WTC11 (cell line): ENCODE results near the gene TMPRSS11F. TPM values are rescaled to one million over a fixed set of nuclear protein-coding genes. Genes with fewer than 3 reads are reported as not detected.

Experiments used
- ATAC-seq: fragments of 200-7000 bp; cut with Tn5 transposase; 2 replicates; pipeline ENCODE4 v1.10.0; 2021; ENCODE audit warnings: mild to moderate bottlenecking, moderate library complexity
- CTCF ChIA-PET: fragments of 300-600 bp; sonication (Branson Sonifier 250); formaldehyde crosslinking; loops from one replicate; lab custom pipeline; 2021; ENCODE audit warnings: antibody characterized with exemption; lab: Charles Lee
- POLR2A ChIA-PET: fragments of 350-600 bp; sonication (Branson Sonifier 250); formaldehyde crosslinking; loops from one replicate; lab custom pipeline; 2021; ENCODE audit warnings: antibody characterized with exemption; lab: Charles Lee
- DNase-seq: peaks from one replicate; pipeline ENCODE4 v3.0.0; 2021; ENCODE audit warnings: low spot score
- H3K27ac Mint-ChIP-seq: 2 replicates; pipeline ENCODE4 v1.8.0; 2021; ENCODE audit warnings: mixed read lengths
- H3K27me3 Mint-ChIP-seq: 2 replicates; pipeline ENCODE4 v1.8.0; 2021; ENCODE audit warnings: low read depth, mild to moderate bottlenecking, moderate library complexity, mixed read lengths
- H3K36me3 Mint-ChIP-seq: 2 replicates; pipeline ENCODE4 v1.8.0; 2021; ENCODE audit warnings: mixed read lengths
- H3K4me1 Mint-ChIP-seq: 2 replicates; pipeline ENCODE4 v1.8.0; 2022; ENCODE audit warnings: mixed read lengths
- H3K4me3 Mint-ChIP-seq: 2 replicates; pipeline ENCODE4 v1.8.0; 2021; ENCODE audit warnings: mild to moderate bottlenecking, moderate library complexity, mixed read lengths
- H3K9me3 Mint-ChIP-seq: 2 replicates; pipeline ENCODE4 v1.8.0; 2021; ENCODE audit warnings: mixed read lengths
- ARID4B ChIP-seq: sonication (generic); formaldehyde crosslinking; IDR thresholded peaks from 2 replicates; pipeline ENCODE4 v1.8.0; 2023; ENCODE audit warnings: missing genetic modification reagents, mild to moderate bottlenecking, borderline replicate concordance
- CDX4 ChIP-seq: fragments of 250-450 bp; sonication (Bioruptor Pico); IDR thresholded peaks from 2 replicates; pipeline ENCODE4 v1.9.0; 2021; ENCODE audit warnings: moderate library complexity, mild to moderate bottlenecking, inconsistent platforms, borderline replicate concordance
- CREM ChIP-seq: sonication (generic); formaldehyde crosslinking; IDR thresholded peaks from 2 replicates; pipeline ENCODE4 v1.8.1; 2022; ENCODE audit warnings: mild to moderate bottlenecking, missing genetic modification reagents, moderate library complexity
- ELF4 ChIP-seq: sonication (generic); formaldehyde crosslinking; IDR thresholded peaks from 2 replicates; pipeline ENCODE4 v1.8.1; 2022; ENCODE audit warnings: low read depth, mild to moderate bottlenecking, moderate library complexity, missing genetic modification reagents
- EMX1 ChIP-seq: fragments of 250-450 bp; sonication (Bioruptor Pico); IDR thresholded peaks from 2 replicates; pipeline ENCODE4 v1.8.0; 2021; ENCODE audit warnings: mild to moderate bottlenecking
- ETV6 ChIP-seq: sonication (generic); formaldehyde crosslinking; IDR thresholded peaks from 2 replicates; pipeline ENCODE4 v1.8.1; 2022; ENCODE audit warnings: mild to moderate bottlenecking, missing genetic modification reagents
- FOXK1 ChIP-seq: sonication (generic); formaldehyde crosslinking; IDR thresholded peaks from 2 replicates; pipeline ENCODE4 v1.8.0; 2022; ENCODE audit warnings: mild to moderate bottlenecking, moderate library complexity, missing genetic modification reagents
- GABPB1 ChIP-seq: sonication (generic); formaldehyde crosslinking; IDR thresholded peaks from 2 replicates; pipeline ENCODE4 v1.8.1; 2023; ENCODE audit warnings: mild to moderate bottlenecking, missing genetic modification reagents
- IRF2 ChIP-seq: sonication (generic); formaldehyde crosslinking; IDR thresholded peaks from 2 replicates; pipeline ENCODE4 v1.8.0; 2022; ENCODE audit warnings: low read depth, missing genetic modification reagents, borderline replicate concordance
- JUN ChIP-seq: sonication (generic); formaldehyde crosslinking; IDR thresholded peaks from 2 replicates; pipeline ENCODE4 v1.8.0; 2023; ENCODE audit warnings: mild to moderate bottlenecking, missing genetic modification reagents
- MXD4 ChIP-seq: fragments of 250-450 bp; sonication (Bioruptor Pico); IDR thresholded peaks from 2 replicates; pipeline ENCODE4 v1.8.0; 2021; ENCODE audit warnings: mild to moderate bottlenecking, moderate library complexity, borderline replicate concordance
- NFE2L1 ChIP-seq: sonication (generic); formaldehyde crosslinking; IDR thresholded peaks from 2 replicates; pipeline ENCODE4 v1.8.1; 2023; ENCODE audit warnings: missing genetic modification reagents
- NR1H2 ChIP-seq: sonication (generic); formaldehyde crosslinking; IDR thresholded peaks from 2 replicates; pipeline ENCODE4 v1.9.0; 2021; ENCODE audit warnings: mild to moderate bottlenecking, moderate library complexity, missing genetic modification reagents
- NR3C1 ChIP-seq: sonication (generic); formaldehyde crosslinking; conservative IDR thresholded peaks from 2 replicates; pipeline ENCODE4 v1.8.1; 2023; ENCODE audit warnings: low read depth, mild to moderate bottlenecking, missing genetic modification reagents
- TEAD1 ChIP-seq: sonication (generic); formaldehyde crosslinking; IDR thresholded peaks from 2 replicates; pipeline ENCODE4 v1.8.0; 2022; ENCODE audit warnings: mild to moderate bottlenecking, missing genetic modification reagents
- TP53 ChIP-seq: sonication (generic); formaldehyde crosslinking; IDR thresholded peaks from 2 replicates; pipeline ENCODE4 v1.8.1; 2023; ENCODE audit warnings: mild to moderate bottlenecking, missing genetic modification reagents
- USF1 ChIP-seq: sonication (generic); formaldehyde crosslinking; IDR thresholded peaks from 2 replicates; pipeline ENCODE4 v1.8.0; 2022; ENCODE audit warnings: mild to moderate bottlenecking, missing genetic modification reagents
- USF2 ChIP-seq: sonication (generic); formaldehyde crosslinking; IDR thresholded peaks from 2 replicates; pipeline ENCODE4 v1.8.1; 2023; ENCODE audit warnings: mild to moderate bottlenecking, missing genetic modification reagents, moderate library complexity
- ZNF263 ChIP-seq: sonication (generic); formaldehyde crosslinking; IDR thresholded peaks from 2 replicates; pipeline ENCODE4 v1.8.1; 2022; ENCODE audit warnings: low read depth, mild to moderate bottlenecking, moderate library complexity, missing genetic modification reagents
- ZNF317 ChIP-seq: sonication (generic); formaldehyde crosslinking; IDR thresholded peaks from 2 replicates; pipeline ENCODE4 v1.8.1; 2023; ENCODE audit warnings: low read depth, mild to moderate bottlenecking, moderate library complexity, missing genetic modification reagents, borderline replicate concordance
- ZNF512 ChIP-seq: sonication (generic); formaldehyde crosslinking; IDR thresholded peaks from 2 replicates; pipeline ENCODE4 v1.8.1; 2022; ENCODE audit warnings: missing genetic modification reagents, borderline replicate concordance
- total RNA-seq: library from RNA; stranded (reverse); gene quantifications from 3 replicates; pipeline ENCODE4 v1.2.3, GENCODE V29; 2021
- TF ChIP-seq, protein P1 (sequence below): sonication (generic); formaldehyde crosslinking; IDR thresholded peaks from 2 replicates; pipeline ENCODE4 v1.8.1; 2022; ENCODE audit warnings: mild to moderate bottlenecking, missing genetic modification reagents, moderate library complexity, borderline replicate concordance
- TF ChIP-seq, protein P2 (sequence below): sonication (generic); formaldehyde crosslinking; IDR thresholded peaks from 2 replicates; pipeline ENCODE4 v1.8.0; 2023; ENCODE audit warnings: missing genetic modification reagents

Gene TMPRSS11F
- total RNA-seq, 1 experiment from 2014 or later, result not detected

DNA sequence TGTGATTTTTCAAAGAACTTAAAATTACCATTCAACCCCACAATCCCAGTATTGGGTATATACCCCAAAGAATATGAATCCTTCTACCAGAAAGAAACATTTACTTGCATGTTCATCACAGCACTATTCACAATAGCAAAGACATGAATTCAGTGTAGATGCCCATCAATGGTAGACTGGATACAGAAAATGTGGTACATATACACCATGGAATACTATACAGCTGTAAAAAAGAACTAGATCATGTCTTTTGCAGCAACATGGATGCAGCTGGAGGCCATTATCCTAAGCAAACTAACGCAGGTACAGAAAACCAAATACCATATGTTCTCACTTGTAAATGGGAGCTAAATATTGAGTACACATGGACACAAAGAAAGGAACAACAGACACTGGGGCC lies 34.1 kb upstream of the TMPRSS11F start:
- no peaks in the 10 kb centered on the region for H3K36me3 Mint-ChIP-seq
- H3K27me3 Mint-ChIP-seq, result no peaks in the 10 kb centered on the region; the same call in 1 of the 2 replicates
- ATAC-seq, result no peak
- no peak for DNase-seq
- POLR2A ChIA-PET, result no interaction called here
- H3K4me1 Mint-ChIP-seq, result peaks cover 13% of the 10 kb centered on the region
- H3K9me3 Mint-ChIP-seq, result peaks cover 15% of the 10 kb centered on the region
- no peak overlapping the region for H3K27ac Mint-ChIP-seq
- CTCF ChIA-PET, result no interaction called here
- TF ChIP-seq JUN (CRISPR knock-in tag) (no peak), USF2 (CRISPR knock-in tag) (no peak), NR3C1 (no peak), ETV6 (CRISPR knock-in tag) (no peak), ZNF512 (CRISPR knock-in tag) (no peak), GABPB1 (CRISPR knock-in tag) (no peak), MXD4 (CRISPR knock-in tag) (no peak), USF1 (CRISPR knock-in tag) (no peak), NFE2L1 (CRISPR knock-in tag) (no peak), ARID4B (CRISPR knock-in tag) (no peak), NR1H2 (CRISPR knock-in tag) (no peak)
- TF ChIP-seq, protein P1, sequence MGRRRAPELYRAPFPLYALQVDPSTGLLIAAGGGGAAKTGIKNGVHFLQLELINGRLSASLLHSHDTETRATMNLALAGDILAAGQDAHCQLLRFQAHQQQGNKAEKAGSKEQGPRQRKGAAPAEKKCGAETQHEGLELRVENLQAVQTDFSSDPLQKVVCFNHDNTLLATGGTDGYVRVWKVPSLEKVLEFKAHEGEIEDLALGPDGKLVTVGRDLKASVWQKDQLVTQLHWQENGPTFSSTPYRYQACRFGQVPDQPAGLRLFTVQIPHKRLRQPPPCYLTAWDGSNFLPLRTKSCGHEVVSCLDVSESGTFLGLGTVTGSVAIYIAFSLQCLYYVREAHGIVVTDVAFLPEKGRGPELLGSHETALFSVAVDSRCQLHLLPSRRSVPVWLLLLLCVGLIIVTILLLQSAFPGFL (CRISPR knock-in tag), result no peak
- TF ChIP-seq, protein P2, sequence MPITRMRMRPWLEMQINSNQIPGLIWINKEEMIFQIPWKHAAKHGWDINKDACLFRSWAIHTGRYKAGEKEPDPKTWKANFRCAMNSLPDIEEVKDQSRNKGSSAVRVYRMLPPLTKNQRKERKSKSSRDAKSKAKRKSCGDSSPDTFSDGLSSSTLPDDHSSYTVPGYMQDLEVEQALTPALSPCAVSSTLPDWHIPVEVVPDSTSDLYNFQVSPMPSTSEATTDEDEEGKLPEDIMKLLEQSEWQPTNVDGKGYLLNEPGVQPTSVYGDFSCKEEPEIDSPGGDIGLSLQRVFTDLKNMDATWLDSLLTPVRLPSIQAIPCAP, result no peak
- H3K4me3 Mint-ChIP-seq, result no peak overlapping the region

- ChIA-PET CTCF (no interaction called here), POLR2A (no interaction called here)
- H3K4me1 Mint-ChIP-seq, result peaks cover 13% of the 10 kb centered on the region
- H3K9me3 Mint-ChIP-seq, result peaks cover 19% of the 10 kb centered on the region
- no peak overlapping the region for H3K4me3 Mint-ChIP-seq
- H3K27ac Mint-ChIP-seq, result no peak overlapping the region
- H3K36me3 Mint-ChIP-seq, result no peaks in the 10 kb centered on the region
- H3K27me3 Mint-ChIP-seq, result no peaks in the 10 kb centered on the region; the same call in 1 of the 2 replicates
- DNase-seq (no peak), ATAC-seq (no peak)
- no peak for TF ChIP-seq ELF4 (CRISPR knock-in tag)
- TF ChIP-seq TEAD1, result no peak
- TF ChIP-seq IRF2 (CRISPR knock-in tag), result no peak
- TF ChIP-seq CREM, result no peak
- TF ChIP-seq FOXK1 (CRISPR knock-in tag), result no peak
- no peak for TF ChIP-seq ZNF317 (CRISPR knock-in tag)
- TF ChIP-seq TP53, result no peak
- TF ChIP-seq ZNF263 (CRISPR knock-in tag), result no peak
- TF ChIP-seq EMX1 (CRISPR knock-in tag), result no peak
- no peak for TF ChIP-seq CDX4
Measured at GRCh38 chr4:68162196-68162595, 32.5 kb upstream of the TMPRSS11F start.
